Measurements from ENCODE around the gene MED12. TPM values are rescaled to one million over a fixed set of nuclear protein-coding genes. Genes with fewer than 3 reads are reported as not detected.
A peak's percentile ranks its signal among the peaks of the same experiment; 100 is the strongest.

The MED12 gene
- total RNA-seq, 4 donors from 2014 or later = 23.7 to 34.2 (median 28.2) TPM

GRCh38 chrX:71143508-71143907 is 25.1 kb downstream of the MED12 start:
- TF ChIP-seq EP300 (IDR thresholded peaks at IDR 0.05) (no peak), POLR2A (IDR thresholded peaks at IDR 0.05; ENCODE audit: low read depth) (no peak), CTCF (IDR thresholded peaks at IDR 0.05) (no peak), POLR2AphosphoS5 (IDR thresholded peaks at IDR 0.05) (no peak)
- 43% methylated on average over 3 of the region's 6 CpGs for WGBS
- DNase-seq (ENCODE audit: extremely low spot score) = no peak
- H3K36me3 ChIP-seq = peaks cover 6 to 40% (median 32%) of the 10 kb centered on the region in 4 donors
- H3K4me1 ChIP-seq = peaks cover 5 to 36% (median 30%) of the 10 kb centered on the region in 4 donors
- intact Hi-C loops (cut with DNase I) = no loop called here
- H3K27me3 ChIP-seq = no peaks in the 10 kb centered on the region
- no peak overlapping the region for H3K27ac ChIP-seq (replicated peaks in 1 of 4)
- H3K9me3 ChIP-seq = no peaks in the 10 kb centered on the region
- no peak overlapping the region for H3K4me3 ChIP-seq

- no peak for TF ChIP-seq POLR2A (IDR thresholded peaks at IDR 0.05; ENCODE audit: low read depth)
- no peak for TF ChIP-seq CTCF (IDR thresholded peaks at IDR 0.05)
- TF ChIP-seq POLR2AphosphoS5 (IDR thresholded peaks at IDR 0.05) = no peak
- TF ChIP-seq EP300 (IDR thresholded peaks at IDR 0.05) = no peak
- peaks cover 6 to 28% (median 21%) of the 10 kb centered on the region in 4 donors for H3K36me3 ChIP-seq
- no peak for DNase-seq (ENCODE audit: extremely low spot score)
- H3K27ac ChIP-seq (replicated peaks in 1 of 4) = no peak within 1 kb of the TSS
- intact Hi-C loops (cut with DNase I) = no loop called here
- WGBS = 34% methylated on average over 14 of the region's 28 CpGs
- H3K4me3 ChIP-seq = peak within 1 kb of the TSS; percentile 34 to 50 (median 40)
- no peaks in the 10 kb centered on the region for H3K9me3 ChIP-seq
- peaks cover 5 to 36% (median 30%) of the 10 kb centered on the region in 4 donors for H3K4me1 ChIP-seq
- H3K27me3 ChIP-seq = no peaks in the 10 kb centered on the region
Measured at GRCh38 chrX:71144651-71145050, 26.3 kb downstream of the MED12 start, which contains the start of gene NLGN3. TSS of gene NLGN3 (plus strand) at chrX:71144841. CDS start at chrX:71147750, 2,909 bp downstream.

- intact Hi-C loops (cut with DNase I) = no loop called here
- WGBS = 75% methylated on average over 16 of the region's 28 CpGs
Measured at GRCh38 chrX:71147496-71148277, 29.3 kb downstream of the MED12 start.

GRCh38 chrX:71148278-71148663 is 29.9 kb downstream of the MED12 start:
- Histone ChIP-seq H3K27ac (replicated peaks in 1 of 4) (no peak overlapping the region), H3K36me3 (no peaks in the 10 kb centered on the region), H3K4me3 (no peak overlapping the region), H3K9me3 (no peaks in the 10 kb centered on the region), H3K27me3 (no peaks in the 10 kb centered on the region), H3K4me1 (peaks cover 5 to 34% (median 26%) of the 10 kb centered on the region in 4 donors)
- TF ChIP-seq POLR2A (IDR thresholded peaks at IDR 0.05; ENCODE audit: low read depth) (no peak), EP300 (IDR thresholded peaks at IDR 0.05) (no peak), CTCF (IDR thresholded peaks at IDR 0.05) (no peak)
- DNase-seq (ENCODE audit: extremely low spot score) = no peak
- WGBS = no CpG with 5 or more reads among the region's 8 CpGs
- intact Hi-C loops (cut with DNase I) = no loop called here

More at GRCh38 chrX:71147496-71148277, 29.3 kb downstream of the MED12 start:
- H3K27ac ChIP-seq (replicated peaks in 1 of 4) = no peak overlapping the region
- peaks cover 0 to under 1% (median 0%) of the 10 kb centered on the region in 4 donors for H3K36me3 ChIP-seq
- H3K4me1 ChIP-seq = peaks cover 5 to 36% (median 30%) of the 10 kb centered on the region in 4 donors
- DNase-seq (ENCODE audit: extremely low spot score) = no peak
- TF ChIP-seq POLR2AphosphoS5 (IDR thresholded peaks at IDR 0.05) = no peak
- no peak for TF ChIP-seq POLR2A (IDR thresholded peaks at IDR 0.05; ENCODE audit: low read depth)
- TF ChIP-seq EP300 (IDR thresholded peaks at IDR 0.05) = no peak
- no peak for TF ChIP-seq CTCF (IDR thresholded peaks at IDR 0.05)
- H3K9me3 ChIP-seq = no peaks in the 10 kb centered on the region
- H3K4me3 ChIP-seq = no peak overlapping the region
- H3K27me3 ChIP-seq = no peaks in the 10 kb centered on the region

Data from esophagus muscularis mucosa (tissue), 4 donors.